BJ (cell line): ENCODE measurements around the gene NSD2. TPM values are rescaled to one million over a fixed set of nuclear protein-coding genes. Genes with fewer than 3 reads are reported as not detected.

ENCODE experiments used
- CTCF ChIA-PET: fragments of 350-600 bp; formaldehyde crosslinking; extraction: SDS; loops from one replicate; lab custom pipeline; 2021; ENCODE audit warnings: antibody characterized with exemption, inconsistent platforms; lab: Yijun Ruan, JAX
- POLR2A ChIA-PET: fragments of 300-600 bp; sonication (Branson Sonifier 250); formaldehyde crosslinking; extraction: SDS; loops from one replicate; lab custom pipeline; 2021; ENCODE audit warnings: antibody characterized with exemption; lab: Charles Lee
- DNase-seq: peaks from one replicate; pipeline ENCODE4 v3.0.0-alpha.2; 2011; ENCODE audit warnings: low read depth
- H3K27me3 ChIP-seq: 2 replicates; pipeline ENCODE4 v1.6.0; 2011; ENCODE audit warnings: low read length; ENCODE audit not compliant: control insufficient read depth, insufficient read depth
- H3K36me3 ChIP-seq: 2 replicates; pipeline ENCODE4 v1.5.1; 2011; ENCODE audit warnings: low read length; ENCODE audit not compliant: control insufficient read depth, insufficient read depth
- H3K4me3 ChIP-seq: 2 replicates; pipeline ENCODE4 v1.5.1; 2011; ENCODE audit warnings: low read depth, mild to moderate bottlenecking, control low read depth, low read length
- CTCF ChIP-seq: IDR thresholded peaks from 2 replicates; pipeline ENCODE4 v1.5.1; 2011; ENCODE audit warnings: low read depth, mild to moderate bottlenecking, control low read depth, inconsistent platforms, low read length, moderate library complexity; ENCODE audit not compliant: insufficient read depth
- polyA plus RNA-seq: library from polyadenylated mRNA; depleted of rRNA; stranded (reverse); fragments of >200 nt; gene quantifications from 2 replicates; pipeline ENCODE4 v1.2.3, GENCODE V29; 2011

Gene NSD2
- polyA plus RNA-seq, 1 experiment = 22.3 TPM

- TF ChIP-seq CTCF = no peak
- peaks cover 12% of the 10 kb centered on the region for H3K36me3 ChIP-seq
- no peak overlapping the region for H3K4me3 ChIP-seq
- ChIA-PET CTCF (no interaction called here), POLR2A (no interaction called here)
- H3K27me3 ChIP-seq = no peaks in the 10 kb centered on the region
- no peak for DNase-seq
These were observed 89.8 kb downstream of the NSD2 start for GRCh38 chr4:1961038-1961437.

DNA sequence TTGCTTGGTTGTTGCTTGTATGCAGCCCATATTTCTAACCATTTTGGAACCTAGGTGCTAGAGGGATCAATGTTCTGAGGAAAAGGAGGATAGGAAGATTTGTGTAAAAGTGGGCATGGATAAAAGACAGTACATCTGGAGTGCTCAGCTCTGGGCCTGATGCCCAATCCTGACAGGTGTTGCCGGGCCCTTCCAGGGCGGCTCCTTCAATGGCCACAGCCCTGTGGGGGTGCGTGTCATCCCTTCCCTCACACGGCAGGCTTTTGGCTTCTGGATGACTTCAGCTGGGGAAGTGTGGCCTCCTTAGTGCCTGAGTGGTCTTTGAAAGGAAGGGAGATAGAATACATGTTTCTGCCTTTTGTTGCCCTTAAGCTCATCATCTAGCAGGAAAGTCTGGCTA is 90.4 kb downstream of the NSD2 start:
- Histone ChIP-seq H3K4me3 (no peak overlapping the region), H3K27me3 (no peaks in the 10 kb centered on the region), H3K36me3 (peaks cover 11% of the 10 kb centered on the region)
- TF ChIP-seq CTCF = no peak
- ChIA-PET CTCF (no interaction called here), POLR2A (no interaction called here)
- DNase-seq = no peak

DNA sequence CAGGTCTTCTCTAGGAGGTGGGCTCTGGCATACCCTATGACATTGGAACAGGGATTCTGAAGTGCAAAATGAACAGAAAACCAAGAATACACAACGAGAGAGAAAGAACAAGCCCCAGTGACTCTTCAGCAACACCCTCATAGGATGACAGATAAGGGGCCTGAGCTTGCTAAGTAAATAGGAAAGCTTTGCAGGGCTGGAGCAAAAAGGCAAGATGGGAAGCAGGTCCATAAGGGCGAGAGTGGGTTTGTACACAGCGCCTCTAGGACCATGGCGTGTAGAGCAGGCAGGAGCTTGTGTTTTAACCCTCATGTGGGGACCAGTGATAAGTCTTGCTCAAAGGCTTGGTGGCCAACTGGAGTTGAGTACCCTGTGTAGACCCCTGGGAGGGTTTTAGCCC is 91.8 kb downstream of the NSD2 start:
- Histone ChIP-seq H3K36me3 (peaks cover 7% of the 10 kb centered on the region), H3K4me3 (no peak overlapping the region), H3K27me3 (no peaks in the 10 kb centered on the region)
- no peak for TF ChIP-seq CTCF
- DNase-seq = no peak
- ChIA-PET CTCF (interaction anchor here (0.6 kb wide), 1 partner anchor 223 kb away, joined by 3 read pairs; no protein-coding TSS in a partner anchor), POLR2A (no interaction called here)

- POLR2A ChIA-PET = no interaction called here
- no peak for DNase-seq
- Histone ChIP-seq H3K36me3 (peaks cover 9% of the 10 kb centered on the region), H3K4me3 (no peak overlapping the region), H3K27me3 (no peaks in the 10 kb centered on the region)
- no peak for TF ChIP-seq CTCF
- CTCF ChIA-PET = no interaction called here
These were observed 93.2 kb downstream of the NSD2 start for GRCh38 chr4:1964443-1964842.

- ChIA-PET CTCF (interaction anchor here (1.4 kb wide), 1 partner anchor 8 kb away, joined by 4 read pairs; no protein-coding TSS in a partner anchor), POLR2A (no interaction called here)
- no peak for DNase-seq
- Histone ChIP-seq H3K36me3 (peaks cover 9% of the 10 kb centered on the region), H3K4me3 (no peak overlapping the region), H3K27me3 (no peaks in the 10 kb centered on the region)
- TF ChIP-seq CTCF = no peak
These were observed 93.8 kb downstream of the NSD2 start for GRCh38 chr4:1964971-1965370.
